HuH-7 (cell line): ENCODE results near the gene KLHL29.
"Not testable (repeated sequence)": the region's sequence is repeated elsewhere in the genome, so short reads cannot be mapped to it uniquely, and the experiment has no call there.

Experiments
- DNase-seq: peaks from one replicate; pipeline ENCODE4 v3.0.0; 2011; ENCODE audit warnings: low spot score

KLHL29 gene

GRCh38 chr2:23384551-23385343, at the start of gene KLHL29:
Gene KLHL29 (plus strand): TSS chr2:23385179. CDS start chr2:23562197, 177,018 bp downstream.
- DNase-seq, result peak; percentile 92

- DNase-seq, result no peak
Observed at GRCh38 chr2:23335550-23335949, 49.4 kb upstream of the KLHL29 start.

- DNase-seq, result no peak
Observed at GRCh38 chr2:23342075-23342474, 42.9 kb upstream of the KLHL29 start.

GRCh38 chr2:23346029-23346428, 39.0 kb upstream of the KLHL29 start:
- DNase-seq, result no peak

DNA sequence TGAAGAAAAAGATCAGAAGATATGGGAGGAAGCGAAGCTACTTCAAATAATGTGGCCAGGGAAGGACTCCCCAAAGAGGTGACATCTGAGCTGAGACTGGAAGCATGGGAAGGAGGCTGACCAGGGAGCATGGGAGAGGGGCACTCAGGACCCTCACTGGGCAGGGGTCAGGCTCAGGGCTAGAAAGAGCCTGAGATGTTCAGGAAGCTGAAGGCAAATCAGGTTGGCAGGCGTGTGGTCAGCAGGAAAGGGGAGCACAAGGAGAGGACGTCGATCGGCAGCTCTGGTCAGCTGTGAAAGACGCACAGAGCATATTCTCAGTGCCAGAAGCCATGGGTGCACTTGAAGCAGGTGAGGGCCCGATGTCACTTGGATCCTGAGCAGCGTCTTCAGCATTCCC, 38.2 kb upstream of the KLHL29 start:
- no peak for DNase-seq

DNA sequence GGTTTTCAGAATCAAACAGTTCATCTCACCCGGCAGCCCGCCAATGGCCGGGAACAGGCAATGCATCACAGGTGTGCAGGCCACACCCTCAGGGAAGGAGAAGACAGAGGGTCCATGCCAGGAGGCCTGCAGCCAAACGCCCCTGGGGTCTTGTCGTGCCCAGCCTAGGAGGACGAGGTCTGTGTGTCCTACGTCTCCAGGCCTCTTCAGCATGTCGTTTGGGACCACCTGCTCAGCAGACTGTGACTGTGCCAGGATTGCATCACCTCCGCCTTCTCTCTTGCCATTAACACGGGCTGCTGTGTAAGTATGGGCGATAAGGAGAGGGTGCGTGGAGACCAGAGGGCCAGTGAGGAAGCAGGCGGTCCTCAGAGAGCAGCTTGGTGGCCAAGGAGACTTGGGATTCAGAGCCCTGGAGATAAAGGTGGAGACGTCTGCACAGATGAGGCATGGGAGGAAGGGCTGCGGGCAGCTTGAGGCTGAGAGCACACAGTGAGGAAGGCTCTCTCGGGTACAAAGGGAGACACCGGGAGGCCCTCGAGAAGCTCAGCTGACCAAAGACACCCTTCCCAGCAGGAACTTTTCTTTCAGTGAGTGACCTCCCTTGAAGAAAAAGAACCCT, 37.4 kb upstream of the KLHL29 start:
- no peak for DNase-seq

GRCh38 chr2:23348093-23348481, 36.9 kb upstream of the KLHL29 start:
- not testable (repeated sequence) for DNase-seq

DNA sequence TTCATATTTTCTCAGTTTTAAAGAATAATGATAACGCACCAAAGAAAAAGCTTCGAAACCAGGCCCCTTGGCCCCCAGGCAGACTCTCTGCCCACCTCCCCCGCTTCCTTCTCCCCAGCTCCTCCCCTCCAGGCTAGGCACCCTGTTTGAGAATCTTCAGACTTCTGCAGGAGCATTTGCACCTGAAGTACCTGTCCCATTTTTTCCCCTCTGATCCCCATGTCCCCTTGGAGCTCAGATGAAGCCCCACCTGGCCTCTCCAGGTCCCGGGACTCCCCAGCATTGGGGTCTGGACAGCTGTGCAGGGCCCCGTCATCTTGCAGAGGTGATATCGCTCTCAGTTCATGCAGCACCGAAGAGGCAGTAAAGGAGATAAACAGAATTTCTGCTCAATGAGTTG, 35.5 kb upstream of the KLHL29 start:
- DNase-seq, result no peak

DNA sequence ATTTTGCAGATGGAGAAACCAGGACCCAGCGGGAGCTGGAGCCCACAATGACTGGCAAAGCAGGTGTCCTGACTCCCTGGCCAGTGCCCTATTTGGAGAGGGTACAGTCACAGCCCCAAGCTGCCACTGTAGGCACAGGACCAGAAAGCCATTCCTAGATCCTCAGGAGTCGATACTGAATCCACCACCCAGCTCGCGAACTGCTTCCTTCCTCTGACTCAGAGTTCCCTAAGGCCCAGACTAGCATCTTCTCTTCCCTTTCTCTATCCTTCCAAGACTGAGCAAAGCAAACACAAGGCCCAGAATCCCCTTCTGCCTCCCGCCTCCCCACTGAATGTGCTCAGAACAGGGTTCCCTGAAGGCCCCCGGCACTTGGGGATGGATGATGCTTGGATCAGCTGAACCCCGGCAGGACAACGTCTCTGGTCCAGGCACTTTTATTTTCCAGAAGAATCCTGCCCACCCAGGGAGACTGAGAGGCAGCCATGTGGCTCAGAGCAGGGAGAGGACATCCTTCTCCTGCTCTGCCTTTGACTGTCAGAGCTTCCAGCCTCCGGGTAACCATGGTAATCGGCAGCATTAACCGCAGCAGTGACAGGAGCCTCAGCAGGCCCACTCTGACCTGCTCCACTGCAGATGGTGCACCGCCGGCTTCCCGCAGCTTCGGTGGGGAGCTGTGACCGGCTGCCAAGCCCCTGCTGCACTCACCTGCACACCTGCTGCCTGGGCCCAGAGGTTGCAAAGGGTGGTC, 34.8 kb upstream of the KLHL29 start:
- DNase-seq, result no peak

DNA sequence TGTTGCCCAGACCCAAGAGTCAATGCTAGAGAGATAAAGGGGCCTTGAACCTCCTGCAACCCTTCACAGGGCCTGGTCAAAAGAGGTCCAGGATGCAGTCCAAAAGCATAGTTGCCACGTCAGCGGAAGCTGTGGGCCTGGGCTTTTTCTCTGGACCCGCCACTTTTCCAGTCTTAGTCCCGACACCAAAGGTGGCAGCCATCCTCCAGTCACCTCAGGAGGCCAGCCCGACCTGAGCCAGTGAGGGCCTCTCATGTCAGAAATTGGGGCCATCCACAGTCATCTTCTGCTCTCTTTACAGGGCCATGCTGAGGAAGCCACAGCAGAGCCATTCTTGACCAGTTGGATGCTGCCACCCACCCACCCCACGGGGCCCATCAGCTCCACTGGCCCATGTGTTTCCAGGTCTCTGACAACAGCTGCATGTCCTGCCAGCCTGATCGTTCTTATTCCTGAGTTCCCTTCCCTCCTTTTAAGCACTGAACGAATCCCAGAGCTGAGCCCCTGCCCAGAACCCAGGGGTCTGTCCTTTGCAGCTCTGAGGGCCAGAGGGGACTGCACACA, 34.1 kb upstream of the KLHL29 start:
- DNase-seq, result no peak

GRCh38 chr2:23351388-23352141, 33.4 kb upstream of the KLHL29 start:
- peak; percentile 88 for DNase-seq

DNA sequence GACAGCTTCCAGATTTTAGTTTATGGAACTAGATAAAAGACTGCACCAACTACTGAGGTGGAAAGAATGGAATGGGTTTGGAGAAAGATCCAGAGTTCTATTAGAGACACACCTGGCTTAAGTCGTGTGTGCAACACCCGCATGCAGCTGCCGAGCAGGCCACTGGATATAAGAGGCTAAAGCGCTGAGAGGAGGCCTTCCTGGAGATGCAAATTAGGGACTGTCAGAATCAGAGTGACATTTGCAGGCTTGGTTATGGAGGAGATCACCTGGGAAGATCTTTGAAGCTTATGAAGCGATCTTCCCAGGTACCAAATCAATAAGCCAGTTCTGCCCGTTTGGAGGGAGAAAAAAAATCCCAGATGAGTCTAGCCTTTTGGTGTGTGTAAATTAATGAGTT, 30.4 kb upstream of the KLHL29 start:
- DNase-seq, result no peak

GRCh38 chr2:23355001-23355400, 30.0 kb upstream of the KLHL29 start:
- DNase-seq, result no peak

DNA sequence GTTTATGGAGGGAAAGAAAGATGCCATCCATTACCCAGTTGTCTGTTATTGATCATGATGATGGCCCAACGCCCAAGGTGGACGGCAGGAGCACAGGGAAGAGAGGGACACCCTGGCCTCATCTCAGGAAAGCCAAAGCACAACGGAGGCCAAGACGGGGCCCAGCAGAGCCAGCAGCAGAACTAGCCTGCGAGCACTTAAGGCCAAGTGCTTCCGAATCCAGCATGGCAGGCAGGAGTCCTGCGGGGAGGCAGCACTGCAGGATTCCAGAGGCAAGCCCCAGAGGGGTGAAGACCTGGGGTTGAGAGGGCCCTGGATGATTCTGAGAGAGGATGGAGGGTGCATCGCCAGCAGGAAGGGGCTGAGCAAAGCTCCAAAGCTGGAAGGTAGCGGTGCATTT, 28.3 kb upstream of the KLHL29 start:
- DNase-seq, result no peak

- peak; percentile 49 for DNase-seq
Observed at GRCh38 chr2:23359631-23360567, 25.1 kb upstream of the KLHL29 start.

DNA sequence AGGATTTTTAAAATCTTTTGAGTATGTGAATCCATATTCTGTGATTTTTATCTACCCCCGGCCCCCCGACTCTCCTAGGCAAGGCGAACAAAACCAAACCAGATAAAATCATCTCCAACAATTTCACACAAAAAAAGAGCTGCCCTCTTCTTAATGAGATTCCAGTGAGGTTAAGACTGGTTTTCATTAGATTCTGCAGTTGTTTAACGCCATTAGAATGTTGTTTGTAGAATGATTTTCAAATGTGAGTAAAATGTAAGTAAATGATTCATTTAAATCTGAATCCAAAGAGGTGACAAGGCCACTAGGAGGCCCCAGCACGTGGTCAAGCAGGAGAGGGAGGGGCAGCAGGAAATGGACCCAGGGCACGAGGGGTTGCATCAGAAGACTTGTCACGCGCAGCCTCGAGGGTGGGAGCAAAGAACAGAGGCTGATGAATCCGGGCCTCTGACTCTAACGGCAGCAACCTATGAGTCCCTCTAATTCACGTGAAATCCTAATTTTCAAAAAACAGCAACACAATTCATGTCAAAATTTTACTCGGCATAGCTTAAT, 24.3 kb upstream of the KLHL29 start:
- DNase-seq, result peak; percentile 58

- no peak for DNase-seq
Observed at GRCh38 chr2:23361152-23361551, 23.8 kb upstream of the KLHL29 start.

DNA sequence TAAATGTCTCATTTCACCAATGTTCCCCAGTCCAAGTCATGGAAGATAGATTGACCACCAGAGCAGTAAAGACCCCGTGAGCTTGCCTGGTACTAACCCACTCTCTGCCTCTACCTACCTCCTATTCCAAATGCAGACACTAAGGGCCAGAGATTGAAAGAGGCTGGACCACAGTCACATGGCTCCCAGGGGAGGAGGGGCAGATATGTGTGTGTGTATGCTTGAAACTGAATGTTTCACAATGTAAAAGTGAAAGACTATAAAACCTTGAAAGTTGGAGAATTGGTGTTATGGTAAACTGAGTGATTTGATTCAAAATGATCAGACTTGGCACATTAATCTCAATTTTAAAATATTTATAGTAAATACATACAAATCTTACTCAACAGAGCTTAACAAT, 21.7 kb upstream of the KLHL29 start:
- no peak for DNase-seq

DNA sequence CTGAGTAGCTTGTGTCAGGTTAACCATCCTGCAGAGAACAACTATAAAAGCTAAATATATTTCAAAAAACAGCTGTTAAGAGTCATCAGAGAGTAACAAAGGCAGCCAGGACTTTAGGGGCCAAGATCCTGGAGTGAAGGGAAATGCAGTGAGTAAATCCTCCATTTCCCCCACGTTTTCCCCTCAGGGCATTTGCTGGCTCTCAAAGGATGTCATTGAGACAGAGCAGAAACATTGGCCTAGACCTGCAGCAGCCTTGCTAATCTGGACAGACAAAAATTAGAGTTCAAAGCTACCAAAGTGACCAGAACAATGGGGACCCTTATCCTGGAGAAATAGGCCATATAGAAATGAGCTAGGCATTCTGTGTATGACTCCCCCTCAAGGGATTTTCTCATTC, 21.1 kb upstream of the KLHL29 start:
- no peak for DNase-seq

DNA sequence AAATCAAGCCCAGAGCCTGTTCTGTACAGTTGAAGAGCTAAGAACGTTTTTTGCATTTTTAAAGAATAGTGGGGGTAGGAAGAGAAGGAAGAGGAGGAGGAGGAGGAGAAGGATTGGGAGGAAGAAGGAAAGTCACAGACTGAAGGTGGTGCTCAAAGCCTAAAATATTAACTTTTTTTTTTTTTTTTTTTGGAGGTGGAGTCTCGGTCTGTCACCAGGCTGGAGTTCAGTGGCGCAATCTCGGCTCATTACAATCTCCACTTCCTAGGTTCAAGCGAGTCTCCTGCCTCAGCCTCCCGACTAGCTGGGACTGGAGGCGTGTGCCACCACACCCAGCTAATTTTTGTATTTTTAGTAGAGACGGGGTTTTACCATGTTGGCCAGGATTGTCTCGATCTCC, 18.3 kb upstream of the KLHL29 start:
- no peak for DNase-seq

GRCh38 chr2:23367760-23368159, 17.2 kb upstream of the KLHL29 start:
- no peak for DNase-seq
